Lung (tissue), 12 donors: ENCODE results near the gene RILPL1. TPM values are rescaled to one million over a fixed set of nuclear protein-coding genes. Genes with fewer than 3 reads are reported as not detected.
"Not testable (repeated sequence)": the region's sequence is repeated elsewhere in the genome, so short reads cannot be mapped to it uniquely, and the experiment has no call there.

Experiments
- ATAC-seq: fragments of 200-7000 bp; cut with Tn5 transposase; one replicate; pipeline ENCODE4 v1.9.1; 2020; ENCODE audit warnings: moderate number of reproducible peaks; ENCODE audit not compliant: insufficient read depth, low FRiP score
- DNase-seq, 3 donors: peaks; one replicate each; pipeline ENCODE4 v3.0.0-alpha.2; 2013 to 2017
- H3K27ac ChIP-seq, 2 donors: one replicate each; pipeline ENCODE4 v1.5.1; 2013; ENCODE audit warnings: mild to moderate bottlenecking in 2 of 2, moderate library complexity in 2 of 2, control low read depth in 1 of 2, inconsistent platforms in 1 of 2, low read depth in 1 of 2, low read length in 1 of 2
- H3K27me3 ChIP-seq, 3 donors: one replicate each; pipeline ENCODE4 v1.5.1; 2013; ENCODE audit warnings: low read length in 2 of 3; ENCODE audit not compliant: control insufficient read depth in 3 of 3, insufficient read depth in 3 of 3
- H3K36me3 ChIP-seq, 4 donors: one replicate each; pipeline ENCODE4 v1.5.1; 2013; ENCODE audit warnings: low read length in 4 of 4, mild to moderate bottlenecking in 1 of 4, moderate library complexity in 1 of 4; ENCODE audit not compliant: control insufficient read depth in 4 of 4, insufficient read depth in 4 of 4
- H3K4me1 ChIP-seq, 5 donors: one replicate each; pipeline ENCODE4 v1.5.1; 2013; ENCODE audit warnings: low read length in 5 of 5, mild to moderate bottlenecking in 2 of 5, moderate library complexity in 1 of 5; ENCODE audit not compliant: control insufficient read depth in 5 of 5, insufficient read depth in 5 of 5
- H3K4me3 ChIP-seq: one replicate; pipeline ENCODE4 v1.5.1; 2013; ENCODE audit warnings: mild to moderate bottlenecking, control low read depth, moderate library complexity
- H3K9ac ChIP-seq, 2 donors: one replicate each; pipeline ENCODE4 v1.5.1; 2013; ENCODE audit warnings: low read length in 2 of 2, control low read depth in 1 of 2; ENCODE audit not compliant: insufficient read depth in 1 of 2
- H3K9me3 ChIP-seq, 4 donors: one replicate each; pipeline ENCODE4 v1.5.1; 2013; ENCODE audit warnings: low read length in 3 of 4, mild to moderate bottlenecking in 1 of 4, moderate library complexity in 1 of 4; ENCODE audit not compliant: control insufficient read depth in 4 of 4, insufficient read depth in 3 of 4
- CTCF ChIP-seq: IDR thresholded peaks from 2 replicates; pipeline ENCODE4 v1.5.1; 2012; ENCODE audit warnings: mild to moderate bottlenecking; ENCODE audit errors: control extremely low read depth, extremely low read depth
- WGBS, 2 donors: extraction: QIAGEN DNeasy Blood & Tissue Kit; methylation state at CpG; one replicate each; pipeline ENCODE4 v1.1.7; 2013; 5-methylcytosine and 5-hydroxymethylcytosine counted together
- polyA plus RNA-seq, 2 donors: library from polyadenylated mRNA; stranded (reverse); fragments of 200-250 nt; gene quantifications; one replicate each; pipeline ENCODE4 v1.2.1, GENCODE V29; 2013
- total RNA-seq, 2 donors: library from RNA; depleted of rRNA in 1 of 2; stranded (reverse); fragments of >200 nt in 1 of 2; gene quantifications; one replicate each; pipeline ENCODE4 v1.2.1, GENCODE V29; 2014 to 2021
- donor health status: control.
- donor health status: control.
- donor health status: Bipolar disorder and iron deficiency.
- donor health status: healthy.
- donor health status: DM: yes; HTN: yes; CAD: no.

The RILPL1 gene
- total and polyA plus RNA-seq, 4 donors: 9.5 to 14.6 (median 12.2) TPM

- no peak for TF ChIP-seq CTCF
- peak; percentile 46 to 60 (median 51) for DNase-seq
- peaks cover 0 to 2% (median 0%) of the 10 kb centered on the region in 5 donors for H3K4me1 ChIP-seq
- ATAC-seq: no peak
- 54 to 69% methylated on average over 4 of the region's 4 CpGs for WGBS, 2 donors
- H3K9me3 ChIP-seq: no peaks in the 10 kb centered on the region
- H3K4me3 ChIP-seq: no peak overlapping the region
- no peak overlapping the region for H3K9ac ChIP-seq
- no peak overlapping the region for H3K27ac ChIP-seq
- H3K36me3 ChIP-seq: peaks cover 0 to 2% (median 1%) of the 10 kb centered on the region in 4 donors
- H3K27me3 ChIP-seq: no peaks in the 10 kb centered on the region
Observed at GRCh38 chr12:123571343-123571813, 37.9 kb upstream of the RILPL1 start.

- no peak overlapping the region for H3K27ac ChIP-seq
- no peak for ATAC-seq
Observed at GRCh38 chr12:123559468-123559867, 25.9 kb upstream of the RILPL1 start.

GRCh38 chr12:123558487-123558886 lies 25.0 kb upstream of the RILPL1 start:
- H3K36me3 ChIP-seq, H3K27ac ChIP-seq, H3K27me3 ChIP-seq, DNase-seq, ATAC-seq, H3K9ac ChIP-seq, H3K4me1 ChIP-seq, H3K9me3 ChIP-seq, H3K4me3 ChIP-seq: not testable (repeated sequence)
- WGBS, 2 donors: 96 to 97% methylated on average over 14 of the region's 14 CpGs

More at GRCh38 chr12:123559468-123559867, 25.9 kb upstream of the RILPL1 start:
- no peaks in the 10 kb centered on the region for H3K4me1 ChIP-seq
- H3K4me3 ChIP-seq: no peak overlapping the region
- no peaks in the 10 kb centered on the region for H3K36me3 ChIP-seq
- H3K27me3 ChIP-seq: no peaks in the 10 kb centered on the region
- H3K9ac ChIP-seq: no peak overlapping the region
- DNase-seq: no peak
- no peaks in the 10 kb centered on the region for H3K9me3 ChIP-seq
- TF ChIP-seq CTCF: no peak
- 48 to 67% methylated on average over 3 of the region's 3 CpGs for WGBS, 2 donors

- not testable (repeated sequence) for DNase-seq, H3K9me3 ChIP-seq, H3K27me3 ChIP-seq, H3K36me3 ChIP-seq, H3K9ac ChIP-seq, H3K4me3 ChIP-seq, ATAC-seq, H3K27ac ChIP-seq, H3K4me1 ChIP-seq
- WGBS, 2 donors: 46 to 81% methylated on average over 5 of the region's 5 CpGs
Observed at GRCh38 chr12:123554843-123555242, 21.3 kb upstream of the RILPL1 start.

- not testable (repeated sequence) for H3K27me3 ChIP-seq, DNase-seq, H3K9ac ChIP-seq, H3K4me3 ChIP-seq, H3K9me3 ChIP-seq, H3K4me1 ChIP-seq, ATAC-seq, H3K36me3 ChIP-seq, H3K27ac ChIP-seq
- 23 to 41% methylated on average over 2 of the region's 2 CpGs for WGBS, 2 donors
Observed at GRCh38 chr12:123554136-123554535, 20.6 kb upstream of the RILPL1 start.
